Immature natural killer cell (primary cell): ENCODE data around the gene DOK5. TPM values are rescaled to one million over a fixed set of nuclear protein-coding genes. Genes with fewer than 3 reads are reported as not detected.

Experiments used
- DNase-seq, 3 donors: peaks; one replicate each; pipeline ENCODE4 v3.0.0; 2022; ENCODE audit warnings: mixed read lengths in 1 of 3
- H3K27ac Mint-ChIP-seq, 6 donors: one replicate each; pipeline ENCODE4 v1.8.0; 2020; ENCODE audit warnings: mixed read lengths in 6 of 6, mild to moderate bottlenecking in 5 of 6, inconsistent platforms in 4 of 6, moderate library complexity in 3 of 6
- H3K27me3 Mint-ChIP-seq, 3 donors: one replicate each; pipeline ENCODE4 v1.8.0; 2020 to 2021; ENCODE audit warnings: low read depth in 3 of 3, mild to moderate bottlenecking in 3 of 3, mixed read lengths in 3 of 3, moderate library complexity in 3 of 3, inconsistent platforms in 1 of 3
- H3K36me3 Mint-ChIP-seq, 3 donors: one replicate each; pipeline ENCODE4 v1.8.0; 2020; ENCODE audit warnings: mixed read lengths in 3 of 3, inconsistent platforms in 2 of 3, mild to moderate bottlenecking in 2 of 3
- H3K4me1 Mint-ChIP-seq, 2 donors: one replicate each; pipeline ENCODE4 v1.8.0; 2020; ENCODE audit warnings: inconsistent platforms in 2 of 2, mild to moderate bottlenecking in 2 of 2, mixed read lengths in 2 of 2, moderate library complexity in 1 of 2
- H3K4me3 Mint-ChIP-seq, 5 donors: one replicate each; pipeline ENCODE4 v1.8.0; 2020; ENCODE audit warnings: mild to moderate bottlenecking in 5 of 5, mixed read lengths in 5 of 5, inconsistent platforms in 3 of 5, moderate library complexity in 3 of 5
- H3K9me3 Mint-ChIP-seq, 6 donors: one replicate each; pipeline ENCODE4 v1.8.0; 2020; ENCODE audit warnings: mild to moderate bottlenecking in 6 of 6, mixed read lengths in 6 of 6, inconsistent platforms in 4 of 6, moderate library complexity in 3 of 6
- polyA plus RNA-seq, 3 donors: library from polyadenylated mRNA; unstranded; fragments of 300-500 nt; fragmentation: Illumina TruSeq; gene quantifications; one replicate each; pipeline ENCODE4 v1.2.3, GENCODE V29; 2021

The DOK5 gene
- polyA plus RNA-seq, 3 donors from 2014 or later, result not detected

- Mint-ChIP-seq H3K27me3 (peaks cover 0 to 3% (median 0%) of the 10 kb centered on the region in 3 donors), H3K27ac (no peak overlapping the region), H3K4me3 (no peak overlapping the region), H3K9me3 (no peaks in the 10 kb centered on the region), H3K4me1 (no peaks in the 10 kb centered on the region), H3K36me3 (no peaks in the 10 kb centered on the region)
- no peak for DNase-seq
Observed at GRCh38 chr20:54565255-54565654, 89.9 kb downstream of the DOK5 start.

GRCh38 chr20:54566031-54566688 is 90.8 kb downstream of the DOK5 start:
- Mint-ChIP-seq H3K27ac (no peak overlapping the region), H3K4me3 (no peak overlapping the region), H3K27me3 (no peaks in the 10 kb centered on the region), H3K36me3 (no peaks in the 10 kb centered on the region), H3K9me3 (no peaks in the 10 kb centered on the region), H3K4me1 (no peaks in the 10 kb centered on the region)
- DNase-seq, result no peak

GRCh38 chr20:54570561-54570960 is 95.2 kb downstream of the DOK5 start:
- no peak overlapping the region for H3K27ac Mint-ChIP-seq
- no peak for DNase-seq
- no peaks in the 10 kb centered on the region for H3K4me1 Mint-ChIP-seq
- peaks cover 2 to 5% (median 3%) of the 10 kb centered on the region in 3 donors for H3K27me3 Mint-ChIP-seq
- H3K4me3 Mint-ChIP-seq, result no peak overlapping the region
- H3K36me3 Mint-ChIP-seq, result no peaks in the 10 kb centered on the region
- H3K9me3 Mint-ChIP-seq, result peaks cover 0 to 2% (median 0%) of the 10 kb centered on the region in 6 donors

- Mint-ChIP-seq H3K9me3 (peaks cover 0 to 2% (median 0%) of the 10 kb centered on the region in 6 donors), H3K36me3 (no peaks in the 10 kb centered on the region), H3K4me3 (no peak overlapping the region), H3K27me3 (peaks cover 2 to 5% (median 5%) of the 10 kb centered on the region in 3 donors), H3K4me1 (no peaks in the 10 kb centered on the region), H3K27ac (no peak overlapping the region)
- no peak for DNase-seq
Observed at GRCh38 chr20:54572665-54573435, 97.5 kb downstream of the DOK5 start.

GRCh38 chr20:54573838-54574237 is 98.4 kb downstream of the DOK5 start:
- no peak overlapping the region for H3K27ac Mint-ChIP-seq
- DNase-seq, result no peak
- no peaks in the 10 kb centered on the region for H3K4me1 Mint-ChIP-seq
- H3K36me3 Mint-ChIP-seq, result no peaks in the 10 kb centered on the region
- peaks cover 0 to 2% (median 0%) of the 10 kb centered on the region in 6 donors for H3K9me3 Mint-ChIP-seq
- H3K27me3 Mint-ChIP-seq, result peaks cover 2 to 5% (median 5%) of the 10 kb centered on the region in 3 donors
- no peak overlapping the region for H3K4me3 Mint-ChIP-seq

GRCh38 chr20:54576518-54576917 is 101.1 kb downstream of the DOK5 start:
- peaks cover 4 to 5% (median 4%) of the 10 kb centered on the region in 3 donors for H3K27me3 Mint-ChIP-seq
- H3K4me3 Mint-ChIP-seq, result no peak overlapping the region
- DNase-seq, result no peak
- H3K27ac Mint-ChIP-seq, result no peak overlapping the region
- peaks cover 0 to 4% (median 0%) of the 10 kb centered on the region in 6 donors for H3K9me3 Mint-ChIP-seq
- H3K4me1 Mint-ChIP-seq, result no peaks in the 10 kb centered on the region
- H3K36me3 Mint-ChIP-seq, result no peaks in the 10 kb centered on the region

- H3K36me3 Mint-ChIP-seq, result no peaks in the 10 kb centered on the region
- H3K27ac Mint-ChIP-seq, result no peak overlapping the region
- no peak for DNase-seq
- H3K9me3 Mint-ChIP-seq, result peaks cover 0 to 4% (median 0%) of the 10 kb centered on the region in 6 donors
- no peak overlapping the region for H3K4me3 Mint-ChIP-seq
- peaks cover 0 to 5% (median 4%) of the 10 kb centered on the region in 3 donors for H3K27me3 Mint-ChIP-seq
- H3K4me1 Mint-ChIP-seq, result no peaks in the 10 kb centered on the region
Observed at GRCh38 chr20:54577637-54578036, 102.2 kb downstream of the DOK5 start.

- Mint-ChIP-seq H3K27me3 (peaks cover 0 to 6% (median 0%) of the 10 kb centered on the region in 3 donors), H3K4me1 (no peaks in the 10 kb centered on the region), H3K36me3 (no peaks in the 10 kb centered on the region), H3K4me3 (no peak overlapping the region), H3K9me3 (peaks cover 0 to 9% (median 4%) of the 10 kb centered on the region in 6 donors), H3K27ac (no peak overlapping the region)
- DNase-seq, result no peak
Observed at GRCh38 chr20:54585217-54585616, 109.8 kb downstream of the DOK5 start.

GRCh38 chr20:54587408-54587807 is 112.0 kb downstream of the DOK5 start:
- Mint-ChIP-seq H3K27ac (no peak overlapping the region), H3K4me1 (no peaks in the 10 kb centered on the region), H3K4me3 (no peak overlapping the region), H3K36me3 (no peaks in the 10 kb centered on the region), H3K27me3 (peaks cover 0 to 6% (median 0%) of the 10 kb centered on the region in 3 donors), H3K9me3 (peaks cover 0 to 9% (median 4%) of the 10 kb centered on the region in 6 donors)
- no peak for DNase-seq

- no peak for DNase-seq
- peaks cover 0 to 6% (median 2%) of the 10 kb centered on the region in 3 donors for H3K27me3 Mint-ChIP-seq
- H3K4me1 Mint-ChIP-seq, result no peaks in the 10 kb centered on the region
- H3K27ac Mint-ChIP-seq, result no peak overlapping the region
- H3K36me3 Mint-ChIP-seq, result no peaks in the 10 kb centered on the region
- no peaks in the 10 kb centered on the region for H3K9me3 Mint-ChIP-seq
- no peak overlapping the region for H3K4me3 Mint-ChIP-seq
Observed at GRCh38 chr20:54589402-54590030, 114.1 kb downstream of the DOK5 start.

GRCh38 chr20:54590856-54591255 is 115.5 kb downstream of the DOK5 start:
- Mint-ChIP-seq H3K27ac (no peak overlapping the region), H3K36me3 (no peaks in the 10 kb centered on the region), H3K4me1 (no peaks in the 10 kb centered on the region), H3K4me3 (no peak overlapping the region), H3K27me3 (peaks cover 0 to 6% (median 2%) of the 10 kb centered on the region in 3 donors), H3K9me3 (no peaks in the 10 kb centered on the region)
- no peak for DNase-seq

GRCh38 chr20:54596651-54597050 is 121.3 kb downstream of the DOK5 start:
- no peak for DNase-seq
- H3K27ac Mint-ChIP-seq, result no peak overlapping the region

GRCh38 chr20:54598352-54598751 is 123.0 kb downstream of the DOK5 start:
- Mint-ChIP-seq H3K4me1 (no peaks in the 10 kb centered on the region), H3K36me3 (no peaks in the 10 kb centered on the region), H3K27ac (no peak overlapping the region), H3K27me3 (peaks cover 0 to 3% (median under 1%) of the 10 kb centered on the region in 3 donors), H3K4me3 (no peak overlapping the region), H3K9me3 (peaks cover 0 to 3% (median 0%) of the 10 kb centered on the region in 6 donors)
- DNase-seq, result no peak

More at GRCh38 chr20:54596651-54597050, 121.3 kb downstream of the DOK5 start:
- Mint-ChIP-seq H3K4me1 (no peaks in the 10 kb centered on the region), H3K27me3 (peaks cover 0 to 3% (median 2%) of the 10 kb centered on the region in 3 donors), H3K9me3 (peaks cover 0 to 3% (median 0%) of the 10 kb centered on the region in 6 donors), H3K36me3 (no peaks in the 10 kb centered on the region), H3K4me3 (no peak overlapping the region)

- H3K4me3 Mint-ChIP-seq, result no peak overlapping the region
- H3K9me3 Mint-ChIP-seq, result peaks cover 0 to 3% (median 0%) of the 10 kb centered on the region in 6 donors
- no peaks in the 10 kb centered on the region for H3K4me1 Mint-ChIP-seq
- H3K36me3 Mint-ChIP-seq, result no peaks in the 10 kb centered on the region
- no peak overlapping the region for H3K27ac Mint-ChIP-seq
- DNase-seq, result no peak
- peaks cover 0 to 3% (median 2%) of the 10 kb centered on the region in 3 donors for H3K27me3 Mint-ChIP-seq
Observed at GRCh38 chr20:54600634-54601033, 125.2 kb downstream of the DOK5 start.
